ES-I3 (cell line): Measurements from ENCODE around the gene ATG7.
"Not testable (repeated sequence)": the region's sequence is repeated elsewhere in the genome, so short reads cannot be mapped to it uniquely, and the experiment has no call there.

Experiments
- H3K36me3 ChIP-seq: 2 replicates; pipeline ENCODE4 v1.6.1; 2013; ENCODE audit warnings: mild to moderate bottlenecking, low read length, control low read depth, moderate library complexity; ENCODE audit not compliant: insufficient read depth
- H3K4me1 ChIP-seq: 2 replicates; pipeline ENCODE4 v1.6.1; 2013; ENCODE audit warnings: mild to moderate bottlenecking, control low read depth, low read length; ENCODE audit not compliant: insufficient read depth
- H3K9ac ChIP-seq: 2 replicates; pipeline ENCODE4 v1.6.1; 2013; ENCODE audit warnings: low read depth, mild to moderate bottlenecking, low read length, moderate library complexity
- H3K9me3 ChIP-seq: 2 replicates; pipeline ENCODE4 v1.6.1; 2013; ENCODE audit warnings: mild to moderate bottlenecking, low read length, moderate library complexity; ENCODE audit not compliant: control insufficient read depth, insufficient read depth

ATG7 gene

GRCh38 chr3:11328196-11328945, 56.2 kb downstream of the ATG7 start:
- Histone ChIP-seq H3K9ac (no peak overlapping the region), H3K4me1 (no peaks in the 10 kb centered on the region), H3K36me3 (no peaks in the 10 kb centered on the region), H3K9me3 (no peaks in the 10 kb centered on the region)

GRCh38 chr3:11329777-11330176, 57.6 kb downstream of the ATG7 start:
- Histone ChIP-seq H3K9me3 (no peaks in the 10 kb centered on the region), H3K9ac (no peak overlapping the region), H3K36me3 (no peaks in the 10 kb centered on the region), H3K4me1 (no peaks in the 10 kb centered on the region)

- no peak overlapping the region for H3K9ac ChIP-seq
- H3K36me3 ChIP-seq: no peaks in the 10 kb centered on the region; the same call in 1 of the 2 replicates
- H3K9me3 ChIP-seq: no peaks in the 10 kb centered on the region
- no peaks in the 10 kb centered on the region for H3K4me1 ChIP-seq
Observed at GRCh38 chr3:11331101-11331500, 58.9 kb downstream of the ATG7 start.

GRCh38 chr3:11335056-11335608, 62.9 kb downstream of the ATG7 start:
- H3K36me3 ChIP-seq: no peaks in the 10 kb centered on the region; the same call in 1 of the 2 replicates
- H3K9me3 ChIP-seq: no peaks in the 10 kb centered on the region
- H3K4me1 ChIP-seq: no peaks in the 10 kb centered on the region
- no peak overlapping the region for H3K9ac ChIP-seq

- H3K36me3 ChIP-seq: no peaks in the 10 kb centered on the region; the same call in 1 of the 2 replicates
- H3K9me3 ChIP-seq: no peaks in the 10 kb centered on the region
- no peak overlapping the region for H3K9ac ChIP-seq
- no peaks in the 10 kb centered on the region for H3K4me1 ChIP-seq
Observed at GRCh38 chr3:11339541-11339940, 67.3 kb downstream of the ATG7 start.

GRCh38 chr3:11346416-11346815, 74.2 kb downstream of the ATG7 start:
- H3K9me3 ChIP-seq: no peaks in the 10 kb centered on the region
- no peaks in the 10 kb centered on the region for H3K4me1 ChIP-seq
- no peak overlapping the region for H3K9ac ChIP-seq
- no peaks in the 10 kb centered on the region for H3K36me3 ChIP-seq

- H3K36me3 ChIP-seq, H3K9ac ChIP-seq, H3K9me3 ChIP-seq, H3K4me1 ChIP-seq: not testable (repeated sequence)
Observed at GRCh38 chr3:11348877-11349276, 76.7 kb downstream of the ATG7 start.

GRCh38 chr3:11349446-11349845, 77.2 kb downstream of the ATG7 start:
- Histone ChIP-seq H3K36me3 (no peaks in the 10 kb centered on the region), H3K4me1 (no peaks in the 10 kb centered on the region), H3K9me3 (no peaks in the 10 kb centered on the region), H3K9ac (no peak overlapping the region)

- Histone ChIP-seq H3K9ac (no peak overlapping the region), H3K9me3 (no peaks in the 10 kb centered on the region), H3K36me3 (no peaks in the 10 kb centered on the region), H3K4me1 (no peaks in the 10 kb centered on the region)
Observed at GRCh38 chr3:11350374-11350773, 78.2 kb downstream of the ATG7 start.

- Histone ChIP-seq H3K36me3 (no peaks in the 10 kb centered on the region), H3K4me1 (no peaks in the 10 kb centered on the region), H3K9ac (no peak overlapping the region), H3K9me3 (no peaks in the 10 kb centered on the region)
Observed at GRCh38 chr3:11351451-11351850, 79.3 kb downstream of the ATG7 start.

- no peaks in the 10 kb centered on the region for H3K4me1 ChIP-seq
- H3K9me3 ChIP-seq: no peaks in the 10 kb centered on the region
- no peak overlapping the region for H3K9ac ChIP-seq
- 0 out of 2 replicates have a peak, but pooled peaks cover 3% of the 10 kb centered on the region for H3K36me3 ChIP-seq
Observed at GRCh38 chr3:11356269-11356668, 84.1 kb downstream of the ATG7 start.

GRCh38 chr3:11362600-11362999, 90.4 kb downstream of the ATG7 start:
- Histone ChIP-seq H3K4me1 (peaks cover 15% of the 10 kb centered on the region), H3K9ac (no peak overlapping the region), H3K9me3 (no peaks in the 10 kb centered on the region), H3K36me3 (peaks cover 12% of the 10 kb centered on the region)

GRCh38 chr3:11363715-11364114, 91.5 kb downstream of the ATG7 start:
- Histone ChIP-seq H3K9me3 (no peaks in the 10 kb centered on the region), H3K9ac (no peak overlapping the region), H3K4me1 (peaks cover 15% of the 10 kb centered on the region), H3K36me3 (peaks cover 12% of the 10 kb centered on the region)

GRCh38 chr3:11364181-11364580, 92.0 kb downstream of the ATG7 start:
- Histone ChIP-seq H3K36me3 (peaks cover 12% of the 10 kb centered on the region), H3K9ac (no peak overlapping the region), H3K4me1 (peaks cover 15% of the 10 kb centered on the region), H3K9me3 (no peaks in the 10 kb centered on the region)

GRCh38 chr3:11367143-11367693, 95.0 kb downstream of the ATG7 start:
- Histone ChIP-seq H3K9me3 (no peaks in the 10 kb centered on the region), H3K4me1 (peaks cover 15% of the 10 kb centered on the region), H3K9ac (no peak overlapping the region), H3K36me3 (peaks cover 7% of the 10 kb centered on the region)
